Kidney (tissue), 14 donors: ENCODE measurements around the gene ASGR2. TPM values are rescaled to one million over a fixed set of nuclear protein-coding genes. Genes with fewer than 3 reads are reported as not detected.

ENCODE experiments used
- DNase-seq, 5 donors: peaks; one replicate each; pipeline ENCODE4 v3.0.0-alpha.2; 2013 to 2020
- FAIRE-seq: peaks from 2 replicates; lab custom pipeline; 2012; peaks lifted over from hg19 to GRCh38; lab: Jason Lieb, UNC
- H3K27ac ChIP-seq, 2 donors: one replicate each; pipeline ENCODE4 v1.7.0; 2013; ENCODE audit warnings: low read depth in 2 of 2, low read length in 2 of 2, inconsistent platforms in 1 of 2
- H3K27me3 ChIP-seq: one replicate; pipeline ENCODE4 v1.7.1; 2013; ENCODE audit warnings: low read length, inconsistent platforms; ENCODE audit not compliant: control insufficient read depth, insufficient read depth
- H3K36me3 ChIP-seq, 3 donors: one replicate each; pipeline versions ENCODE4 v1.7.0 to v1.7.1; 2013; ENCODE audit warnings: low read length in 3 of 3, control low read depth in 1 of 3, inconsistent platforms in 1 of 3; ENCODE audit not compliant: insufficient read depth in 3 of 3, control insufficient read depth in 2 of 3
- H3K4me1 ChIP-seq, 3 donors: one replicate each; pipeline versions ENCODE4 v1.7.0 to v1.7.1; 2013; ENCODE audit warnings: low read length in 3 of 3, inconsistent platforms in 1 of 3, low read depth in 1 of 3; ENCODE audit not compliant: control insufficient read depth in 2 of 3, insufficient read depth in 2 of 3
- H3K4me3 ChIP-seq, 3 donors: one replicate each; pipeline versions ENCODE4 v1.7.0 to v1.8.1; 2013; ENCODE audit warnings: low read length in 3 of 3, control low read depth in 1 of 3, inconsistent platforms in 1 of 3
- H3K9ac ChIP-seq, 3 donors: one replicate each; pipeline versions ENCODE4 v1.7.0 to v1.7.1; 2013; ENCODE audit warnings: low read length in 3 of 3, control low read depth in 1 of 3, inconsistent platforms in 1 of 3
- H3K9me3 ChIP-seq, 3 donors: one replicate each; pipeline versions ENCODE4 v1.7.0 to v1.7.1; 2013; ENCODE audit warnings: low read length in 3 of 3, control low read depth in 1 of 3, inconsistent platforms in 1 of 3; ENCODE audit not compliant: control insufficient read depth in 2 of 3, insufficient read depth in 1 of 3
- CTCF ChIP-seq: IDR thresholded peaks from 3 replicates; pipeline ENCODE4 v1.5.1; 2012; ENCODE audit warnings: mild to moderate bottlenecking, moderate library complexity, borderline replicate concordance; ENCODE audit not compliant: insufficient read depth; ENCODE audit errors: extremely low read depth
- intact Hi-C: fragments of 100-400 bp; cut with DNase I; formaldehyde crosslinking; loops from one replicate; pipeline ENCODE4 v1.11.1; 2022
- polyA plus RNA-seq: library from polyadenylated mRNA; stranded (reverse); fragments of 350-450 nt; fragmentation: Illumina TruSeq; extraction: RNeasy Lipid Tissue Mini Kit (QIAGEN cat#74804); gene quantifications from one replicate; pipeline ENCODE4 v1.2.3, GENCODE V29; 2014; ENCODE audit warnings: low read depth, low replicate concordance; ENCODE audit not compliant: insufficient read depth
- total RNA-seq: library from RNA; stranded (reverse); fragmentation: NEBNext Ultra II Directional; extraction: Animal tissue kit (Norgen Biotek cat#: 25700); gene quantifications from one replicate; pipeline ENCODE4 v1.2.1, GENCODE V29; 2021
- donor health status: control.
- donor health status: control.
- donor health status: control.
- donor health status: control.
- donor health status: control.
- donor health status: DM: yes; HTN: yes; CAD: no.
- donor health status: Normal renal cell carcinoma (clear cell type).

The ASGR2 gene
- total and polyA plus RNA-seq, 2 donors from 2014 or later, result 1.2 to 1.4 TPM

GRCh38 chr17:7113273-7114071 is 1.1 kb downstream of the ASGR2 start:
- peaks cover 0 to 4% (median 0%) of the 10 kb centered on the region in 3 donors for H3K9me3 ChIP-seq
- no peaks in the 10 kb centered on the region for H3K36me3 ChIP-seq
- H3K27ac ChIP-seq, result no peak overlapping the region
- no peak overlapping the region for H3K4me3 ChIP-seq
- H3K9ac ChIP-seq, result no peak overlapping the region
- DNase-seq (no peak), FAIRE-seq (no peak)
- H3K4me1 ChIP-seq, result peaks cover 0 to 7% (median 0%) of the 10 kb centered on the region in 3 donors
- intact Hi-C loops, result no loop called here
- TF ChIP-seq CTCF, result no peak
- no peaks in the 10 kb centered on the region for H3K27me3 ChIP-seq

- peaks cover 0 to 4% (median 0%) of the 10 kb centered on the region in 3 donors for H3K9me3 ChIP-seq
- no peaks in the 10 kb centered on the region for H3K36me3 ChIP-seq
- TF ChIP-seq CTCF, result no peak
- H3K27me3 ChIP-seq, result no peaks in the 10 kb centered on the region
- intact Hi-C loops, result no loop called here
- FAIRE-seq, result no peak
- H3K4me1 ChIP-seq, result peaks cover 0 to 7% (median 0%) of the 10 kb centered on the region in 3 donors
- no peak overlapping the region for H3K4me3 ChIP-seq
- H3K27ac ChIP-seq, result no peak overlapping the region
- DNase-seq, result no peak
- H3K9ac ChIP-seq, result no peak overlapping the region
Measured at GRCh38 chr17:7112510-7113108, 2.0 kb downstream of the ASGR2 start.

GRCh38 chr17:7111784-7112509 is 2.7 kb downstream of the ASGR2 start:
- intact Hi-C loops, result no loop called here
- DNase-seq, result peak in 2 of 5 donors; percentile 18 to 42
- no peak overlapping the region for H3K4me3 ChIP-seq
- no peaks in the 10 kb centered on the region for H3K27me3 ChIP-seq
- no peak overlapping the region for H3K27ac ChIP-seq
- H3K9ac ChIP-seq, result no peak overlapping the region
- H3K36me3 ChIP-seq, result no peaks in the 10 kb centered on the region
- peaks cover 0 to 7% (median 0%) of the 10 kb centered on the region in 3 donors for H3K4me1 ChIP-seq
- TF ChIP-seq CTCF, result no peak
- peaks cover 0 to 4% (median 0%) of the 10 kb centered on the region in 3 donors for H3K9me3 ChIP-seq
- no peak for FAIRE-seq
